Measurements from ENCODE around the gene TSC22D2.

- TF ChIP-seq CTCF (IDR thresholded peaks at IDR 0.05) (peak; percentile 54), POLR2AphosphoS5 (IDR thresholded peaks at IDR 0.05; ENCODE audit: low read depth, low read length) (peak; percentile 68; the same call in 1 of the 2 replicates), REST (IDR thresholded peaks at IDR 0.05; ENCODE audit: insufficient read depth in 1 of 2, low read depth in 2 of 2, low read length in 1 of 2) (no peak), TCF7L2 (IDR thresholded peaks at IDR 0.05; ENCODE audit: low read depth, low read length) (peak; percentile 94)
Measured at GRCh38 chr3:150370122-150370602, 37.9 kb upstream of the TSC22D2 start.
